Activated CD4-positive, alpha-beta T cell treated with anti-CD3 and anti-CD28 coated beads for 48 hours (primary cell): ENCODE measurements around the gene OR2S2.

Experiments used
- DNase-seq: peaks from one replicate; pipeline ENCODE4 v3.0.0-alpha.2; 2020

Gene OR2S2

DNA sequence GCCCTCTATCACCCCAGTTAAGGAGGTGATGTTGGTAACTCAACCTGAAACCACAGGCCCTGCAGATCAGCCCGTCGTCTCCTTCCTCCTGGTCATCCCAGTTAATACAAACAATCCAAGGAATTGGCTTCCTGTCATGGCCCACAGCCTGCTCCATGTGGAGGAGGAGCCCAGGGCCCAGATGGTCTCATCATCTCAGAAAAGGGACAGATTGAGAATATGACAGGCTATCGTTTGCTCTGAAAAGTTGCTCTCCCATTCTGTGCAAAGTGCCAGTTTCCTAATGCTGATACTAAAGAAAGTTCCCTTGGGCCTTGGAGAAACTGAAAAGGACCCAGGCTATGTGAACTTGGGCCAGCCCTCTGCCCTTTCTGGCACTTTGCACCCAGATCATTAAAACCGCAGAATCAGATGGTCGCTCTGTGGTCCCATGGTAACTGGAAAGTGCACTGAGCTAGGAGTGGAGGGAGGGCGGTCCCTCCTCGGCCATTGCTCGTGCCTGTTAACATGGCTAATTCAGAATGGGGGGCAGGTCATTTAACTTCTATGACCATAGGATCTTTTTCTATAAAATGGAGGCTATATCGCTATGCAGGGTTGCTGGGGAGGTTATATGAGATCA, 49.3 kb downstream of the OR2S2 start:
- no peak for DNase-seq

- DNase-seq, result no peak
Observed at GRCh38 chr9:35907711-35908503, 50.0 kb downstream of the OR2S2 start.
